NCI-H1092 treated with DMSO at 0.1 percent for 48 hours (cell line): Measurements from ENCODE around the gene PRICKLE2.

Source experiments
- DNase-seq: peaks from one replicate; lab custom pipeline; 2025; lab: John Stamatoyannopoulos, UW

The PRICKLE2 gene

GRCh38 chr3:64155328-64155727 lies 69.9 kb downstream of the PRICKLE2 start:
- DNase-seq = no peak

DNA sequence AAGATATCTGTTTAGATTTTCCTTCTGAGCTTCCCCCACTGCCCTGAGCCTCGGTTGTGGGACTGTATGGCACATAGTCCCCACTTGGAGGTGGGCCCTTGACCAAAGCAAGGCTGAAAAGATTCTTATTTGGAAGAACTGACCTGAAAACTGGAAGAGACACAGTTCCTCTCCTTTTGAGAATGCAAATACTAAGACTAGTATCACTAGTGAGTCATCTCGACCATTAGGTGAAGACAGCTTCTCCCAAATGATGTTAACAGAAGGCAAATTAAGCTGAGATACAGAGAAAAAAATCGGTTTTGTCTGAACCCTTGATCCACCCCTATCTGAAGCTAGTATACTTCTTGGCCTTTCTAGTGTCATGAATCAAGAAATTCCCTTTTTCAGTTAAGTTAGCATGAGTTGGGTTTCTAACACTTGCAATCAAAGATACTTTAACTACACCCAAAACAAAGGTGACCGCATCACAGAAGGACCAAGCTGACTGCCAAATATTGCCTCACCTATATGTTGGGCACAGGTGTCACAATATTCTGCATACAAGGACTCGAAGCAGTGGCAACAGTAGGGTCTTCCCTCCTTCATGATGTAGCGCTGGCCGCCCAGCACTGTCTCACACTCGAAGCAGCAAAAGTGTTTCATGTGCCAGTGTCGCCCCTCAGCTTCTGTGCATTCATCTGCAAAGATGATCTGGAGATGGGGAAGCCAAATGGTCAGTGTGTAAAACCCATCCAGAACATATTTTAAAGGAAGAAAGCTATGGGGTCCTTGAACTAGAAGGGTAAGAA lies 72.4 kb downstream of the PRICKLE2 start:
- DNase-seq = no peak

- no peak for DNase-seq
Measured at GRCh38 chr3:64152086-64152485, 73.2 kb downstream of the PRICKLE2 start.

DNA sequence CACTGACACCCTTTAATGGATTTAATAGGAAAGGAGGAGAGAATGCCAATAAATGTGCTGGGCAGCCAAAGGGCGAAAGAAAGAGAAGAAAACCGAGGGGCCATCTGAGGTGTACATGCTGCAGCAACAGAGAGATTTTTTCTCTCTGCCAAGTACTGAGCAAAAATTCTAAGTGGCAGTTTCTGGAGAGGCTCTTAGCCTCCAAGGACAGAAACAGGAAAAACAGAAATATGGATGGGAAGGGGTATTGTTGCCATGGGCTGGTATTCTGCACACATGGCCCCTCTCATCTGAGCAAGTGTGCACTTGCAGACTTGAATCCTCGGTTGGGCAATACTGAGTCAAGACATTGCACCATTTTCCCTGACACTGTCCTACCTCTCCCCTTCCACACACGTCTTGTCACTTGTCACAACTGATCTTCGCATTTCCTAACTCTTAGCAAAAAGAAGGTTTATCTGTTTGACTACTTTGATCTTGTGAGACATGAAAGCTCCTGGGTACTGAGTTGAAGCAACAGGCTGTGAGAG lies 73.9 kb downstream of the PRICKLE2 start:
- no peak for DNase-seq

DNA sequence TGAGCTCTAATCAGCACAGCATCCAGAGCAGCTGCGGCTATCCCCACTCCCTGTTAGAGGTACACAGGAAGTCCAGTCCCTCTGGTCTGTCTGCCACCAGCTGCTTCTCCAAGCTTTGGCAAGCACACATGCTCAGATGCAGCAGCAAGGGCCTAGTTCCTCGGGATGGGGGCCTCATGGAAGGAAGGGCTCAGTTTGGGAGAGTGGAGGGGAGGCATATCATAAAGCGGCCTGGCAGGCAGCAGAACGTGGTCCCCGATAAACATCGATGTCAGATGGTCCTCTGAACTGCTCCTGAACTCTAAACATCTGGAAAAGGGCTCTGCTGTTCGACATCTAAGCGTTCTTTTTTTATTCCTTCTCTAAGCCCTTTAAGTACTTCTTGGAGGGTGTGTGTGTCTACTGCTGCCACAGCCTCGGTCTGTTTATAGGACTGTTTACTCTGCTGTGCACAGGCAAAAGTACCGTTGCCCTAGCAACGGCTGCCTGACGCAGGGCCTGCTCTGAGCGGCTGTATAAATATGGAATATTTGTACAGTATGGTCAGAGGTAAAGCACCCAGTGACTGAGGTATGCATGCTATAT lies 74.6 kb downstream of the PRICKLE2 start:
- DNase-seq = peak; percentile 72

DNA sequence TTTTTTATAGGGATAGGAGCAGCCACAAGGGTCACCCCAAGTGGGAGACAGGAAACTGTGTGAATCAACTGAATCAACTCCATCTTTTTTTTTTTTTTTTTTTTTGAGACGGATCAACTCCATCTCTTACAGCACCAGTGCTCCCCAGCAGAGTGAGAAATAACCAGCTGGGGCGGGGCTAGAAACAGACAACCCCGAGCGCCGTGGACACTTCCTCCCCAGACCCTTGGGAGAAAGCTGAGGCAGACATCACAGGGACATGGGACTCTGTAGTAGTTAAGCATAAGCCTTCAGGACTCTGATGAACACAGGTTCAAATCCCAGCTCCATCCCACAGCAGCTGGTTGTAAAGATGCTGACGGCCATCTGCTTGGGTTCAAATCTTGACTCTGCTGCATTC lies 75.4 kb downstream of the PRICKLE2 start:
- DNase-seq = no peak

- DNase-seq = no peak
Measured at GRCh38 chr3:64148955-64149653, 76.2 kb downstream of the PRICKLE2 start.

DNA sequence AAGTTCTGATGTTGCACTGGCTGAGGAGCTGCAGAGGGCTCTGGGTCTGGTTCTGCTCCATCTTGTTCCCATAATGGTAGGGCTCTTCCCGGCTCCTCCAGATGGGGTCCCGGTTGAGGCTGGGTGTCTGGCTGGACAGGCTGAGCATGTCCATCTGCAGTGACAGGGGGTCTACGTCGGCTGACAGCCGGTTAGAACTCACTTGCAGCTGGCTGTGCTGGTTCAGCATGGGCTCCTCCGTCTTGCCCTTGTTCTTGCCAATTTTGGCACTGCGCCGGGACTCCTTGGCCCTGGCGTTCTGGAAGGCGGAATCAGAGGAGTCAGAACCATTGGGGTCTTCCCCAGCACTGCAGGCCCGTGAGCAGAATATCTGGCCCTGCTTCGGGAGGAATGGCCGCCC lies 78.1 kb downstream of the PRICKLE2 start:
- no peak for DNase-seq

- DNase-seq = no peak
Measured at GRCh38 chr3:64145438-64145837, 79.8 kb downstream of the PRICKLE2 start.

DNA sequence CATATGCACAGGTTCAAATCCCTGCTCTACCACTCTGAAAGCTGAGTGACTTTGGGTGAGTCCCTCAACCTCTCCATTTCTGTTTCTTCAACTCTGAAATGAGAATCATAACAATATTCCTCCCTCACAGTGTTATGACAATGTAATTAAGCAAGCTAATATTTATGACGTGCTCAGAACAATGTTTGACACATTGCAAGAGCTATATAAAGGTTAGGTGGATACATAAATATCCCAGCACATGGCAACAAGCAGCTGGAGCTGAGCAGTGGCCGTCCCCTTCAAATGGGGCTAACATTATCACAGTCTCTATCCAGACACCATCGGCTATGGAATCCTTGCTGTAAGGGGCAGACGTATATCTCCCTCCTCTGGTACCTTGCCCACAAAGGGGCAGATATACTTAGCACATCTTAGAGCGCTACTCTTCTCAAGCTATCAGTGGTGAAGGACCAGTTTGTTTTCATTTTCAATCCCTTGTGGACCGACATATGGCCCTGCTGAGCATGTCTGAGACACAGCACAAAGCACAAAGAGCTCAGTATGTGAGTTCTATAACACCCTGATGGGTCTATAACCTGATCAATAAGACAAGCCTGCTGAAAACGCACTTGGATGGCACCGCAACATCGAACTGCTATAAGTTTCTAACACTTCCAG lies 80.9 kb downstream of the PRICKLE2 start:
- no peak for DNase-seq

GRCh38 chr3:64143409-64144130 lies 81.7 kb downstream of the PRICKLE2 start:
- peak; percentile 23 for DNase-seq

- DNase-seq = no peak
Measured at GRCh38 chr3:64141476-64141875, 83.8 kb downstream of the PRICKLE2 start.

DNA sequence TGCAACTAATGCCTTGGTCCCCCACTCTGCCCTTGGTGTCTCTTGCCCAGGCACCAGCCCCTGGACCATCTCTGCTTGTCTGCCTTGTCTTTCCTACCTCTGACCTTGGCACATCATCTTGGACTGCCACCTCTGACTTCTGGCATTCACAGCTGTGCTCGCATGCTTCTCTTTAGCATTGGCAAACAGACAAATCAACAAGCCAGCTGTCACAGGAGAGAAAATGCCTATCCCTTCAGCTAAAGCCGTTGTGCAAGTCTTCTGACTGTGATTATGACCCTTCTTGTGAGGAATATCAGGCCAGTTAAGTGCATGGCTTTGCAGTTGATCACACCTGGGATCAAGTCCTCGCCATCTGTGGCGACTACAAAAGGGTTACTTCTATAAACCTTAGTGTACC lies 84.6 kb downstream of the PRICKLE2 start:
- no peak for DNase-seq

GRCh38 chr3:64138656-64139375 lies 86.5 kb downstream of the PRICKLE2 start:
- DNase-seq = no peak

DNA sequence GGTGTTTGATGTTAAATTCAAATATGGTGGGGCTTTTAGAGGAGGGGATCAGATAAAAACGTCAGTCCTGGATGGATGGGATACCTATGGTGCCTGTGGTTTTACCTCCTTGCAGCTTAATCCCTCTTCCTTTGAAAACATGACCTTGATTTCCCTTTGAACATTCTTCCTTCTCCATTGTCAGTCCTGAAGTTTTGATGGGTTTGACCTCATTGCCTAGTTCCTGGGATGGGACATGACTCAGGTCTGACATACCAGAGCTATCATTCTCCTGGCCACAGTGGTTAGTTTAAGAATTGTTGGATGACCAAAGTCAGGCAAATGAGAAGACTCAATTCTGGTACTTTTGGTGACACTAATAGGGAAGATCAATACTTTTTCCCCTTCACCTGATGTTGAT lies 87.2 kb downstream of the PRICKLE2 start:
- no peak for DNase-seq

GRCh38 chr3:64134882-64135281 lies 90.4 kb downstream of the PRICKLE2 start:
- DNase-seq = no peak

DNA sequence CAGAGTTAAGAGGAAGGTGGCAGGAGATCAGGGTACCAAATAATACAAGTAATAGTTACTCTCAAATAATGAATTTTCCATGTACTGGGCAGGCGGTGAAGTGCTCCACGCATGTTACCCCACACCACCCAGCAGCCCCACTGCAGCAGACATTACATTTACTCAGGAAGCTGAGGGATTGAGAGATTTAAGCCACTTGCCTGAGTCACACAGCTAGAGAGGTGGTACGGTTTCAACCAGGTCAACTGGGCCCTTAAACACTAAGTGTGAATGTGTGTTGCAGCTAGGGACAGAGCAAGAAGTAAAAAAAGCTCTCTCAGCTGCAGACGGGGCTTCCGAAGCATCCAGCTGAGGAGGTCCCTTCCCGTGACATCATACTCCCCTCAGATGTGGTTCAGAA lies 91.3 kb downstream of the PRICKLE2 start:
- no peak for DNase-seq

DNA sequence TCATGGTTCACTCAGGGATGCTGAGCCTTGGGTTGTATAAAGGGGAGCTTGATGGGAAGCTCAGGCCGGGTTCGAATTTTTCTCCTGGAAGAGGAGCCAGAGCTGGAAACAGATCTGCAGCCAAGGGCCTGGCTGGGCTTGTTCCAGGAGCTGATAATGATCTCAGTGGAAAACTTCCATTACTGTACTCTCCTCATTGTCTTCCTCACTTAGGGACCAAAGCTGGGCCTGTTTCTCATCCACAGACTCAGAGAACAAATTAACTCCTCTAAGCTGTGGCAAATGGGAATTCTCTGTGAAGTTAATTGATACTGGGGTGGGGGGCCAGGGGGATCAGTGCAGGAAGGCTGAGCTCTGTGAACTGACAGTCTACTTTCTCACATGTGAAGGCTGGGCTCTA lies 92.0 kb downstream of the PRICKLE2 start:
- DNase-seq = no peak

- no peak for DNase-seq
Measured at GRCh38 chr3:64131725-64132469, 93.4 kb downstream of the PRICKLE2 start.

- no peak for DNase-seq
Measured at GRCh38 chr3:64130436-64130835, 94.8 kb downstream of the PRICKLE2 start.
